ENCODE results near the gene OR1D5.

OR1D5 gene

GRCh38 chr17:3043737-3044365 is 19.6 kb downstream of the OR1D5 start:
- Histone ChIP-seq H3K9me3 (ENCODE audit: control insufficient read depth in 2 of 2, low read length in 2 of 2) (no peaks in the 10 kb centered on the region), H3K4me3 (ENCODE audit: low read length in 2 of 2) (no peak overlapping the region), H3K36me3 (ENCODE audit: control insufficient read depth in 2 of 2, insufficient read depth in 2 of 2, low read length in 2 of 2) (no peaks in the 10 kb centered on the region), H3K4me1 (ENCODE audit: control insufficient read depth in 2 of 2, insufficient read depth in 2 of 2, low read length in 2 of 2) (peaks cover 0 to 3% of the 10 kb centered on the region in 2 donors), H3K27ac (ENCODE audit: low read depth in 2 of 2, low read length in 2 of 2) (no peak overlapping the region), H3K9ac (ENCODE audit: low read depth in 1 of 2, low read length in 2 of 2) (no peak overlapping the region), H3K27me3 (ENCODE audit: control insufficient read depth in 2 of 2, insufficient read depth in 2 of 2, low read length in 2 of 2) (peaks cover 4 to 7% of the 10 kb centered on the region in 2 donors)

GRCh38 chr17:3040882-3041281 is 22.5 kb downstream of the OR1D5 start:
- H3K27ac ChIP-seq (ENCODE audit: low read depth in 2 of 2, low read length in 2 of 2): no peak overlapping the region
- H3K27me3 ChIP-seq (ENCODE audit: control insufficient read depth in 2 of 2, insufficient read depth in 2 of 2, low read length in 2 of 2): peaks cover 4 to 7% of the 10 kb centered on the region in 2 donors
- H3K9ac ChIP-seq (ENCODE audit: low read depth in 1 of 2, low read length in 2 of 2): no peak overlapping the region
- no peaks in the 10 kb centered on the region for H3K36me3 ChIP-seq (ENCODE audit: control insufficient read depth in 2 of 2, insufficient read depth in 2 of 2, low read length in 2 of 2)
- H3K4me1 ChIP-seq (ENCODE audit: control insufficient read depth in 2 of 2, insufficient read depth in 2 of 2, low read length in 2 of 2): no peaks in the 10 kb centered on the region
- no peak overlapping the region for H3K4me3 ChIP-seq (ENCODE audit: low read length in 2 of 2)
- H3K9me3 ChIP-seq (ENCODE audit: control insufficient read depth in 2 of 2, low read length in 2 of 2): no peaks in the 10 kb centered on the region

GRCh38 chr17:3039736-3040135 is 23.7 kb downstream of the OR1D5 start:
- Histone ChIP-seq H3K27me3 (ENCODE audit: control insufficient read depth in 2 of 2, insufficient read depth in 2 of 2, low read length in 2 of 2) (peaks cover 4 to 7% of the 10 kb centered on the region in 2 donors), H3K9ac (ENCODE audit: low read depth in 1 of 2, low read length in 2 of 2) (no peak overlapping the region), H3K36me3 (ENCODE audit: control insufficient read depth in 2 of 2, insufficient read depth in 2 of 2, low read length in 2 of 2) (no peaks in the 10 kb centered on the region), H3K27ac (ENCODE audit: low read depth in 2 of 2, low read length in 2 of 2) (no peak overlapping the region), H3K4me3 (ENCODE audit: low read length in 2 of 2) (no peak overlapping the region), H3K4me1 (ENCODE audit: control insufficient read depth in 2 of 2, insufficient read depth in 2 of 2, low read length in 2 of 2) (no peaks in the 10 kb centered on the region), H3K9me3 (ENCODE audit: control insufficient read depth in 2 of 2, low read length in 2 of 2) (no peaks in the 10 kb centered on the region)

- Histone ChIP-seq H3K36me3 (ENCODE audit: control insufficient read depth in 2 of 2, insufficient read depth in 2 of 2, low read length in 2 of 2) (no peaks in the 10 kb centered on the region), H3K9me3 (ENCODE audit: control insufficient read depth in 2 of 2, low read length in 2 of 2) (no peaks in the 10 kb centered on the region), H3K4me1 (ENCODE audit: control insufficient read depth in 2 of 2, insufficient read depth in 2 of 2, low read length in 2 of 2) (no peaks in the 10 kb centered on the region), H3K9ac (ENCODE audit: low read depth in 1 of 2, low read length in 2 of 2) (no peak overlapping the region), H3K27me3 (ENCODE audit: control insufficient read depth in 2 of 2, insufficient read depth in 2 of 2, low read length in 2 of 2) (peaks cover 4 to 7% of the 10 kb centered on the region in 2 donors), H3K27ac (ENCODE audit: low read depth in 2 of 2, low read length in 2 of 2) (no peak overlapping the region), H3K4me3 (ENCODE audit: low read length in 2 of 2) (no peak overlapping the region)
Observed at GRCh38 chr17:3038941-3039340, 24.5 kb downstream of the OR1D5 start.

- Histone ChIP-seq H3K9ac (ENCODE audit: low read depth in 1 of 2, low read length in 2 of 2) (no peak overlapping the region), H3K4me1 (ENCODE audit: control insufficient read depth in 2 of 2, insufficient read depth in 2 of 2, low read length in 2 of 2) (no peaks in the 10 kb centered on the region), H3K36me3 (ENCODE audit: control insufficient read depth in 2 of 2, insufficient read depth in 2 of 2, low read length in 2 of 2) (peaks cover 0 to 5% of the 10 kb centered on the region in 2 donors), H3K9me3 (ENCODE audit: control insufficient read depth in 2 of 2, low read length in 2 of 2) (no peaks in the 10 kb centered on the region), H3K27ac (ENCODE audit: low read depth in 2 of 2, low read length in 2 of 2) (no peak overlapping the region), H3K27me3 (ENCODE audit: control insufficient read depth in 2 of 2, insufficient read depth in 2 of 2, low read length in 2 of 2) (peaks cover 4 to 7% of the 10 kb centered on the region in 2 donors), H3K4me3 (ENCODE audit: low read length in 2 of 2) (no peak overlapping the region)
Observed at GRCh38 chr17:3037259-3037658, 26.1 kb downstream of the OR1D5 start.

- Histone ChIP-seq H3K9me3 (ENCODE audit: control insufficient read depth in 2 of 2, low read length in 2 of 2) (no peaks in the 10 kb centered on the region), H3K9ac (ENCODE audit: low read depth in 1 of 2, low read length in 2 of 2) (no peak overlapping the region), H3K27me3 (ENCODE audit: control insufficient read depth in 2 of 2, insufficient read depth in 2 of 2, low read length in 2 of 2) (peaks cover 4 to 7% of the 10 kb centered on the region in 2 donors), H3K4me3 (ENCODE audit: low read length in 2 of 2) (no peak overlapping the region), H3K4me1 (ENCODE audit: control insufficient read depth in 2 of 2, insufficient read depth in 2 of 2, low read length in 2 of 2) (no peaks in the 10 kb centered on the region), H3K27ac (ENCODE audit: low read depth in 2 of 2, low read length in 2 of 2) (no peak overlapping the region), H3K36me3 (ENCODE audit: control insufficient read depth in 2 of 2, insufficient read depth in 2 of 2, low read length in 2 of 2) (peaks cover 0 to 5% of the 10 kb centered on the region in 2 donors)
Observed at GRCh38 chr17:3036800-3037199, 26.6 kb downstream of the OR1D5 start.

- Histone ChIP-seq H3K4me1 (ENCODE audit: control insufficient read depth in 2 of 2, insufficient read depth in 2 of 2, low read length in 2 of 2) (no peaks in the 10 kb centered on the region), H3K9ac (ENCODE audit: low read depth in 1 of 2, low read length in 2 of 2) (no peak overlapping the region), H3K4me3 (ENCODE audit: low read length in 2 of 2) (no peak overlapping the region), H3K9me3 (ENCODE audit: control insufficient read depth in 2 of 2, low read length in 2 of 2) (no peaks in the 10 kb centered on the region), H3K27ac (ENCODE audit: low read depth in 2 of 2, low read length in 2 of 2) (no peak overlapping the region), H3K27me3 (ENCODE audit: control insufficient read depth in 2 of 2, insufficient read depth in 2 of 2, low read length in 2 of 2) (peaks cover 1 to 6% of the 10 kb centered on the region in 2 donors), H3K36me3 (ENCODE audit: control insufficient read depth in 2 of 2, insufficient read depth in 2 of 2, low read length in 2 of 2) (peaks cover under 1 to 6% of the 10 kb centered on the region in 2 donors)
Observed at GRCh38 chr17:3035968-3036280, 27.5 kb downstream of the OR1D5 start.

- Histone ChIP-seq H3K27ac (ENCODE audit: low read depth in 2 of 2, low read length in 2 of 2) (no peak overlapping the region), H3K27me3 (ENCODE audit: control insufficient read depth in 2 of 2, insufficient read depth in 2 of 2, low read length in 2 of 2) (peaks cover 0 to 3% of the 10 kb centered on the region in 2 donors), H3K4me3 (ENCODE audit: low read length in 2 of 2) (no peak overlapping the region), H3K9me3 (ENCODE audit: control insufficient read depth in 2 of 2, low read length in 2 of 2) (no peaks in the 10 kb centered on the region), H3K36me3 (ENCODE audit: control insufficient read depth in 2 of 2, insufficient read depth in 2 of 2, low read length in 2 of 2) (peaks cover 3 to 8% of the 10 kb centered on the region in 2 donors), H3K4me1 (ENCODE audit: control insufficient read depth in 2 of 2, insufficient read depth in 2 of 2, low read length in 2 of 2) (no peaks in the 10 kb centered on the region), H3K9ac (ENCODE audit: low read depth in 1 of 2, low read length in 2 of 2) (no peak overlapping the region)
Observed at GRCh38 chr17:3035256-3035967, 28.0 kb downstream of the OR1D5 start.

- Histone ChIP-seq H3K9me3 (ENCODE audit: control insufficient read depth in 2 of 2, low read length in 2 of 2) (no peaks in the 10 kb centered on the region), H3K9ac (ENCODE audit: low read depth in 1 of 2, low read length in 2 of 2) (no peak overlapping the region), H3K4me3 (ENCODE audit: low read length in 2 of 2) (no peak overlapping the region), H3K27ac (ENCODE audit: low read depth in 2 of 2, low read length in 2 of 2) (no peak overlapping the region), H3K4me1 (ENCODE audit: control insufficient read depth in 2 of 2, insufficient read depth in 2 of 2, low read length in 2 of 2) (no peaks in the 10 kb centered on the region), H3K27me3 (ENCODE audit: control insufficient read depth in 2 of 2, insufficient read depth in 2 of 2, low read length in 2 of 2) (peaks cover 0 to 3% of the 10 kb centered on the region in 2 donors), H3K36me3 (ENCODE audit: control insufficient read depth in 2 of 2, insufficient read depth in 2 of 2, low read length in 2 of 2) (peaks cover 5 to 13% of the 10 kb centered on the region in 2 donors)
Observed at GRCh38 chr17:3034578-3034920, 28.9 kb downstream of the OR1D5 start.

GRCh38 chr17:3033741-3034577 is 29.4 kb downstream of the OR1D5 start:
- Histone ChIP-seq H3K27ac (ENCODE audit: low read depth in 2 of 2, low read length in 2 of 2) (no peak overlapping the region), H3K4me1 (ENCODE audit: control insufficient read depth in 2 of 2, insufficient read depth in 2 of 2, low read length in 2 of 2) (no peaks in the 10 kb centered on the region), H3K27me3 (ENCODE audit: control insufficient read depth in 2 of 2, insufficient read depth in 2 of 2, low read length in 2 of 2) (peaks cover 0 to 1% of the 10 kb centered on the region in 2 donors), H3K4me3 (ENCODE audit: low read length in 2 of 2) (no peak overlapping the region), H3K36me3 (ENCODE audit: control insufficient read depth in 2 of 2, insufficient read depth in 2 of 2, low read length in 2 of 2) (peaks cover 10 to 18% of the 10 kb centered on the region in 2 donors), H3K9ac (ENCODE audit: low read depth in 1 of 2, low read length in 2 of 2) (no peak overlapping the region), H3K9me3 (ENCODE audit: control insufficient read depth in 2 of 2, low read length in 2 of 2) (no peaks in the 10 kb centered on the region)
